Measurements from ENCODE around the gene BUB3.

Gene BUB3

DNA sequence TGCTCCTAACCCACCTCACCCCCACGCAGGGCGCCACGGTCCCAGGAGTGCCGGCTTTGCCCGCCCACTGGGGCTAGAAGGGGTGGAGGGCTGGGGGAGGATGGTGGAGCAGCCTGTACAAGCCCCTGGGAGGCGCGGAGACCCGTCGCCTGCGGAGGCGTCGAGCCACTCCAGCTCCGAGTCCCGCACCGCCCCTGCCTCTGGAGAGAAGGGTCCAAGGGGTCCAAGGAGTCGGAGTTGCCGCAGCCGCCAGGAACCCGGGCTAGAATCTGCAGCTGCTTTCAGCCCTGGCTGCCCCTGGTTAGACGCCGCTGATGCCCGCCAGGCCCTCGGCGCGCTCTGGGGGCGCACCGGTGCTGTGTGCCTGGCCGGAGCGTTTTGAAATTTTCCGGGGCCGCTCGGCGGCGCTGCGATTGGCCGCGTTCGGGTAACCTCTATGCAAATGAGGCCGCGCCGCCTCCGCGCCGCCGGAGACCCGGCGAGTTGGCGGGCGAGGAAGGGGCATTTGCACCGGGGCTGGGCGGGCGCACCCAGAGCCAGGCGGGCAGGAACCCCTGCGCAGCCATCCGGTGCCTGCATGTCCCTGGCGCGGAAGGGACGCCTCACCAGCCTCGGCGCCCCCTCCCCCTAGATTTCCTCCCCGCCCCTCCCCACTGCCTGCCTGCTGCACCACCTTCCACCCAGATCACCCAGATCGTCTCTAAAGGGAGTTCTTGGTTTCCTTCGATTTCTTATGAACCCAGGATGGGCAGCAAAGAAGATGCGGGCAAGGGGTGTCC, 6.4 kb upstream of the BUB3 start, which contains the start of gene HMX2:
Gene HMX2, plus strand, starts transcription at position 502 of the 779 bp plus-strand sequence. Its CDS starts 243 bp downstream, at position 745.
- TF ChIP-seq, protein P1, sequence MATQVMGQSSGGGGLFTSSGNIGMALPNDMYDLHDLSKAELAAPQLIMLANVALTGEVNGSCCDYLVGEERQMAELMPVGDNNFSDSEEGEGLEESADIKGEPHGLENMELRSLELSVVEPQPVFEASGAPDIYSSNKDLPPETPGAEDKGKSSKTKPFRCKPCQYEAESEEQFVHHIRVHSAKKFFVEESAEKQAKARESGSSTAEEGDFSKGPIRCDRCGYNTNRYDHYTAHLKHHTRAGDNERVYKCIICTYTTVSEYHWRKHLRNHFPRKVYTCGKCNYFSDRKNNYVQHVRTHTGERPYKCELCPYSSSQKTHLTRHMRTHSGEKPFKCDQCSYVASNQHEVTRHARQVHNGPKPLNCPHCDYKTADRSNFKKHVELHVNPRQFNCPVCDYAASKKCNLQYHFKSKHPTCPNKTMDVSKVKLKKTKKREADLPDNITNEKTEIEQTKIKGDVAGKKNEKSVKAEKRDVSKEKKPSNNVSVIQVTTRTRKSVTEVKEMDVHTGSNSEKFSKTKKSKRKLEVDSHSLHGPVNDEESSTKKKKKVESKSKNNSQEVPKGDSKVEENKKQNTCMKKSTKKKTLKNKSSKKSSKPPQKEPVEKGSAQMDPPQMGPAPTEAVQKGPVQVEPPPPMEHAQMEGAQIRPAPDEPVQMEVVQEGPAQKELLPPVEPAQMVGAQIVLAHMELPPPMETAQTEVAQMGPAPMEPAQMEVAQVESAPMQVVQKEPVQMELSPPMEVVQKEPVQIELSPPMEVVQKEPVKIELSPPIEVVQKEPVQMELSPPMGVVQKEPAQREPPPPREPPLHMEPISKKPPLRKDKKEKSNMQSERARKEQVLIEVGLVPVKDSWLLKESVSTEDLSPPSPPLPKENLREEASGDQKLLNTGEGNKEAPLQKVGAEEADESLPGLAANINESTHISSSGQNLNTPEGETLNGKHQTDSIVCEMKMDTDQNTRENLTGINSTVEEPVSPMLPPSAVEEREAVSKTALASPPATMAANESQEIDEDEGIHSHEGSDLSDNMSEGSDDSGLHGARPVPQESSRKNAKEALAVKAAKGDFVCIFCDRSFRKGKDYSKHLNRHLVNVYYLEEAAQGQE (IDR thresholded peaks at IDR 0.05; ENCODE audit: insufficient read depth in 1 of 2, low read depth in 2 of 2, low read length in 2 of 2): no peak
- TF ChIP-seq POLR2AphosphoS5 (IDR thresholded peaks at IDR 0.05; ENCODE audit: low read depth, low read length) (no peak), SIN3A (IDR thresholded peaks at IDR 0.05; ENCODE audit: borderline replicate concordance, insufficient read depth, low read length) (no peak), FOXP2 (optimal IDR thresholded peaks at IDR 0.05; ENCODE audit: borderline replicate concordance, extremely low read depth, extremely low read length, insufficient read depth) (no peak)

DNA sequence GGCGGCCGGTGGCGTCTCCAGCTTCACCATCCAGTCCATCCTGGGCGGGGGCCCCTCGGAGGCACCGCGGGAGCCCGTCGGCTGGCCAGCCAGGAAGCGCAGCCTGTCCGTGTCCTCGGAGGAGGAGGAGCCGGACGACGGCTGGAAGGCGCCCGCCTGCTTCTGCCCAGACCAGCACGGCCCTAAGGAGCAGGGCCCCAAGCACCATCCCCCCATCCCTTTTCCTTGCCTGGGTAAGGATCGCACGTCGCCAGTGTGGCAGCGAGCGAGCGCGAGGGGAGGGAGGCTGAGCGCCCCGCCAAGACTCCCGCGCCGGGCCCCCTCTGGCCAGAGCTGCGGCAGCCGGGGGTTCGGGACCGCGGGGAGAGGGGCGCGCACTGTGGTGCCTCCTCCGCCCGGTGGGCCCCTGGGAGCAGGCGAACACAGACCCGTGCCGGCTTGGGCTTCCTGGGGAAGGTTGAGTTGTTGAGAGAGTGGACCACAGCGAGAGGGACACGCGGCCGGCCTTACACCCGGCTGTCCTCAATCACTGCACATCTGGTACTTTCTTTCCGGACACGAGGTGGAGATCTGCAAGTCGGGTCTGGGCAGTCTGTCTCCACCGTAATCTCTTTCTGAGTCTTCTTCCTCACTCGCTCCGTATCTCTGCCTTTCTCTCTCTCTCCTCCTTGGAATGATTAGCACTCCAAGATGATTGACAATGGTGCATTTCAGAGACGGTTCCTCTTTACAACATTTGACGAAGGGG, 5.6 kb upstream of the BUB3 start:
- TF ChIP-seq SIN3A (IDR thresholded peaks at IDR 0.05; ENCODE audit: borderline replicate concordance, insufficient read depth, low read length): no peak
- TF ChIP-seq POLR2AphosphoS5 (IDR thresholded peaks at IDR 0.05; ENCODE audit: low read depth, low read length): no peak
- TF ChIP-seq, protein P1 (IDR thresholded peaks at IDR 0.05; ENCODE audit: insufficient read depth in 1 of 2, low read depth in 2 of 2, low read length in 2 of 2): no peak
- TF ChIP-seq FOXP2 (optimal IDR thresholded peaks at IDR 0.05; ENCODE audit: borderline replicate concordance, extremely low read depth, extremely low read length, insufficient read depth): no peak
- TF ChIP-seq TAF1 (IDR thresholded peaks at IDR 0.05; ENCODE audit: borderline replicate concordance, insufficient read depth, low read length): no peak

DNA sequence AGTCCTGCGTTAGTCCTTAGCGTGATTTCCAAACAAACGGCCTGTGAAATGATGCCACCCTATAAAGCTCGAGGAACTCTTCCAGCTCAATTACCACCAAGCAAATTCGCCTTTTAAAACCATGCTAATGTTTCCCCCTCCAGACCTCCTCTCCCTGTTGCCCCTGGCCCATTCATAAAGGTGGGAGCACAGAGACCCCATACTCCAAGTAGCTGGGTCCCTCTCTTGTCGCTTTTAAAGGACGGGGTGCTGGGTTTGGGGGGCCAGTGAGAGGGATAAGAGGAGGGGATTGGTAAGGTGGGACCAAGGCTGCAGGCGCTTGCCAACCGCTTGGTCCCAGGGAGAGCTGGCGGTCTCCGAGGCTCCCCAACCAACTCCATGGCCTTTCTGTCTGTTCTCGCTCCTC, 5.0 kb upstream of the BUB3 start:
- TF ChIP-seq FOXP2 (optimal IDR thresholded peaks at IDR 0.05; ENCODE audit: borderline replicate concordance, extremely low read depth, extremely low read length, insufficient read depth) (no peak), TAF1 (IDR thresholded peaks at IDR 0.05; ENCODE audit: borderline replicate concordance, insufficient read depth, low read length) (no peak), POLR2AphosphoS5 (IDR thresholded peaks at IDR 0.05; ENCODE audit: low read depth, low read length) (no peak), SIN3A (IDR thresholded peaks at IDR 0.05; ENCODE audit: borderline replicate concordance, insufficient read depth, low read length) (no peak)
- TF ChIP-seq, protein P1 (IDR thresholded peaks at IDR 0.05; ENCODE audit: insufficient read depth in 1 of 2, low read depth in 2 of 2, low read length in 2 of 2): no peak

DNA sequence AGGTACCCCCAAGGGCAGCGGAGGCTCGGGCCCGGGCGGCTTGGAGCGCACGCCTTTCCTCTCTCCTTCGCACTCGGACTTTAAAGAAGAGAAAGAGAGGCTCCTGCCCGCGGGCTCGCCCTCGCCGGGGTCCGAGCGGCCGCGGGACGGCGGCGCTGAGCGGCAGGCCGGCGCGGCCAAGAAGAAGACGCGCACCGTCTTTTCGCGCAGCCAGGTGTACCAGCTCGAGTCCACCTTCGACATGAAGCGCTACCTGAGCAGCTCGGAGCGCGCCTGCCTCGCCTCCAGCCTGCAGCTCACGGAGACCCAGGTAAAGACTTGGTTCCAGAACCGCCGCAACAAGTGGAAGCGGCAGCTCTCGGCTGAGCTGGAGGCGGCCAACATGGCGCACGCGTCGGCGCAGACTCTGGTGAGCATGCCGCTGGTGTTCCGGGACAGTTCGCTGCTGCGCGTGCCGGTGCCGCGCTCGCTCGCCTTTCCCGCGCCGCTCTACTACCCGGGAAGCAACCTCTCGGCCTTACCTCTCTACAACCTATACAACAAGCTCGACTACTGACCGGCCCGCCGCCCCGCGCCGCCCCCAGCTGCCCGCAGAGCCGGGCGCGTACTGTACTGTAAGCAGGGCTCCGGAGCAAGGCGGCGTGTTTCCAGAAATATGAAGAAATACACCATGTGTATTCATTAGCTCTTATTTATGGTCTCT, 4.5 kb upstream of the BUB3 start:
- TF ChIP-seq FOXP2 (optimal IDR thresholded peaks at IDR 0.05; ENCODE audit: borderline replicate concordance, extremely low read depth, extremely low read length, insufficient read depth) (no peak), SIN3A (IDR thresholded peaks at IDR 0.05; ENCODE audit: borderline replicate concordance, insufficient read depth, low read length) (no peak), POLR2AphosphoS5 (IDR thresholded peaks at IDR 0.05; ENCODE audit: low read depth, low read length) (no peak), TAF1 (IDR thresholded peaks at IDR 0.05; ENCODE audit: borderline replicate concordance, insufficient read depth, low read length) (no peak)
- TF ChIP-seq, protein P1 (IDR thresholded peaks at IDR 0.05; ENCODE audit: insufficient read depth in 1 of 2, low read depth in 2 of 2, low read length in 2 of 2): no peak
